ENCODE data around the gene MTMR3.

DNA sequence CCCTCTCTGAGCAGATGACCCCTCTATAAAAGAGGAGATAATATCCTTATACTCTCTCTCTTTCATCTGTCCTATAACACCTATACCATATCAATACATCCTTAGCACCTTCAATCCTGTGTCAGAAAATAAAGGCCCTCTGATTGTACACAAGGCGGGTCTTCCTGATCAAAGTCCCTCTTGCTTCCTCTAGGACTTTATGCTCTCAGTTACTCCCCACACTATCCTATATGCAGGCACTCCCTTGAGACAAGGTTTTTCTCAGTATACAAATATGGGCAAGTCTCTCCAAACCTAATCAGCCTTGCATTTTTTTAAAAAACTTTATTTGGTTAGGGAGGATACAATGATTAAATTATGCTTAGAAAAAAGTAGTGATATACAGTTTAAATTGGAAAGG, 180.0 kb downstream of the MTMR3 start:
- TF ChIP-seq, protein P1, sequence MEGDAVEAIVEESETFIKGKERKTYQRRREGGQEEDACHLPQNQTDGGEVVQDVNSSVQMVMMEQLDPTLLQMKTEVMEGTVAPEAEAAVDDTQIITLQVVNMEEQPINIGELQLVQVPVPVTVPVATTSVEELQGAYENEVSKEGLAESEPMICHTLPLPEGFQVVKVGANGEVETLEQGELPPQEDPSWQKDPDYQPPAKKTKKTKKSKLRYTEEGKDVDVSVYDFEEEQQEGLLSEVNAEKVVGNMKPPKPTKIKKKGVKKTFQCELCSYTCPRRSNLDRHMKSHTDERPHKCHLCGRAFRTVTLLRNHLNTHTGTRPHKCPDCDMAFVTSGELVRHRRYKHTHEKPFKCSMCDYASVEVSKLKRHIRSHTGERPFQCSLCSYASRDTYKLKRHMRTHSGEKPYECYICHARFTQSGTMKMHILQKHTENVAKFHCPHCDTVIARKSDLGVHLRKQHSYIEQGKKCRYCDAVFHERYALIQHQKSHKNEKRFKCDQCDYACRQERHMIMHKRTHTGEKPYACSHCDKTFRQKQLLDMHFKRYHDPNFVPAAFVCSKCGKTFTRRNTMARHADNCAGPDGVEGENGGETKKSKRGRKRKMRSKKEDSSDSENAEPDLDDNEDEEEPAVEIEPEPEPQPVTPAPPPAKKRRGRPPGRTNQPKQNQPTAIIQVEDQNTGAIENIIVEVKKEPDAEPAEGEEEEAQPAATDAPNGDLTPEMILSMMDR (conservative IDR thresholded peaks at IDR 0.05; ENCODE audit: low read depth, low read length): no peak
- TF ChIP-seq EZH2 (IDR thresholded peaks at IDR 0.05; ENCODE audit: low read length, unreplicated experiment) (no peak), EZH2phosphoT487 (IDR thresholded peaks at IDR 0.05; ENCODE audit: borderline replicate concordance, low read length) (no peak)

Data from PC-3 (cell line).